ENCODE measurements around the gene SLC10A6.

Gene SLC10A6

DNA sequence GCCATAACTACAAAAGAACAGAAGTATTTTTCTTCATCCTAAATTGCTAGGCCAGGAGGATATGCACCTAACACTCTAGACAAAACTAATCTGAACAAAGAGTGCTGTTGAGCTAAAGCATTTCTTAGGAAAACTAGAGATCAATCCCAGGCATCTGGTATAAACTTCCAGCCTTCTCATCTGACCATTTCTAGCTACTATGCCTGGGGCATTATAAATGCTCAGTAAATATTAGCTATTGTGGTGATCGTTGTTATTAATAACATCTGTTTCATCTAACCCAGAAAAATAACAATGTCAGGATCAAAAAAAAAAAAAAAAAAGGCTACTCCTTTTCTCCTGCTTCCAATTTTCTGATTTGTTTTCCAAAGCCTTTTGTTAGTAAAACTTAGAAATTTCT is 7.7 kb upstream of the SLC10A6 start:
- Histone ChIP-seq H4K20me1 (ENCODE audit: insufficient read depth, low read length, poor library complexity, severe bottlenecking) (no peaks in the 10 kb centered on the region), H3K79me2 (ENCODE audit: insufficient read depth, low read length) (no peaks in the 10 kb centered on the region), H3K36me3 (ENCODE audit: insufficient read depth, low read length) (no peaks in the 10 kb centered on the region), H3K4me1 (ENCODE audit: insufficient read depth, low read length, poor library complexity, severe bottlenecking) (no peaks in the 10 kb centered on the region), H3K9me3 (ENCODE audit: insufficient read depth, low read depth, low read length) (no peaks in the 10 kb centered on the region), H3F3A (ENCODE audit: low read depth) (no peaks in the 10 kb centered on the region), H2AFZ (ENCODE audit: low read length) (no peak overlapping the region), H3K4me2 (ENCODE audit: low read depth, low read length, poor library complexity, severe bottlenecking) (no peak overlapping the region), H3K9me2 (replicated peaks; ENCODE audit: low read depth, low read length) (no peaks in the 10 kb centered on the region), H3K4me3 (ENCODE audit: low read length, poor library complexity, severe bottlenecking) (no peak overlapping the region), H3K9ac (ENCODE audit: low read depth, low read length, poor library complexity, severe bottlenecking) (no peak overlapping the region), H3K27me3 (ENCODE audit: insufficient read depth, low read length, poor library complexity, severe bottlenecking) (no peaks in the 10 kb centered on the region)
- no peak for TF ChIP-seq EZH2phosphoT487 (IDR thresholded peaks at IDR 0.05; ENCODE audit: borderline replicate concordance)
- TF ChIP-seq, protein P1, sequence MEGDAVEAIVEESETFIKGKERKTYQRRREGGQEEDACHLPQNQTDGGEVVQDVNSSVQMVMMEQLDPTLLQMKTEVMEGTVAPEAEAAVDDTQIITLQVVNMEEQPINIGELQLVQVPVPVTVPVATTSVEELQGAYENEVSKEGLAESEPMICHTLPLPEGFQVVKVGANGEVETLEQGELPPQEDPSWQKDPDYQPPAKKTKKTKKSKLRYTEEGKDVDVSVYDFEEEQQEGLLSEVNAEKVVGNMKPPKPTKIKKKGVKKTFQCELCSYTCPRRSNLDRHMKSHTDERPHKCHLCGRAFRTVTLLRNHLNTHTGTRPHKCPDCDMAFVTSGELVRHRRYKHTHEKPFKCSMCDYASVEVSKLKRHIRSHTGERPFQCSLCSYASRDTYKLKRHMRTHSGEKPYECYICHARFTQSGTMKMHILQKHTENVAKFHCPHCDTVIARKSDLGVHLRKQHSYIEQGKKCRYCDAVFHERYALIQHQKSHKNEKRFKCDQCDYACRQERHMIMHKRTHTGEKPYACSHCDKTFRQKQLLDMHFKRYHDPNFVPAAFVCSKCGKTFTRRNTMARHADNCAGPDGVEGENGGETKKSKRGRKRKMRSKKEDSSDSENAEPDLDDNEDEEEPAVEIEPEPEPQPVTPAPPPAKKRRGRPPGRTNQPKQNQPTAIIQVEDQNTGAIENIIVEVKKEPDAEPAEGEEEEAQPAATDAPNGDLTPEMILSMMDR (conservative IDR thresholded peaks at IDR 0.05; ENCODE audit: low read length) = no peak

DNA sequence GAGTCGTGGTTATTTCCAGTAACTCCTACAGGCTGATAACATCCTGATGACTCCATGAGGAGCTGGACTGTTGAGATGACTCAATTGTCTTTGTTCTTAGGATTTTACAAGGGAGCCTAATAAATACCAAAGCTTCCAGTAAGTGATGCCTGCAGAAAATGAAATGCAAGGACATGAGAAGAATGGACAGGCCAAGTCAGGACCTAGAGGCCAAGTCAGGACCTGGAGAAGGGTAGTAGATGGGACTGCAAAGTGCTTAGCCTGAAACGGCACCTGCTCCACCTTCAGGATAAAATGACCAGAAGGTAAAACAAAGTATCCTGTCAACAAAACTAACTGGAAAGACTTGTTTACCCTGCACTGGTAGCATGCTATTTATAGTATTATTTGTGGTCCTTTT is 6.4 kb upstream of the SLC10A6 start:
- Histone ChIP-seq H3K36me3 (ENCODE audit: insufficient read depth, low read length) (no peaks in the 10 kb centered on the region), H3K4me1 (ENCODE audit: insufficient read depth, low read length, poor library complexity, severe bottlenecking) (no peaks in the 10 kb centered on the region), H3K79me2 (ENCODE audit: insufficient read depth, low read length) (no peaks in the 10 kb centered on the region), H3K9ac (ENCODE audit: low read depth, low read length, poor library complexity, severe bottlenecking) (no peak overlapping the region), H2AFZ (ENCODE audit: low read length) (no peak overlapping the region), H3K27me3 (ENCODE audit: insufficient read depth, low read length, poor library complexity, severe bottlenecking) (no peaks in the 10 kb centered on the region), H3K9me2 (replicated peaks; ENCODE audit: low read depth, low read length) (no peaks in the 10 kb centered on the region), H4K20me1 (ENCODE audit: insufficient read depth, low read length, poor library complexity, severe bottlenecking) (no peaks in the 10 kb centered on the region), H3F3A (ENCODE audit: low read depth) (no peaks in the 10 kb centered on the region), H3K9me3 (ENCODE audit: insufficient read depth, low read depth, low read length) (no peaks in the 10 kb centered on the region), H3K4me2 (ENCODE audit: low read depth, low read length, poor library complexity, severe bottlenecking) (no peak overlapping the region), H3K4me3 (ENCODE audit: low read length, poor library complexity, severe bottlenecking) (no peak overlapping the region)
- TF ChIP-seq, protein P1 (conservative IDR thresholded peaks at IDR 0.05; ENCODE audit: low read length) = no peak
- no peak for TF ChIP-seq EZH2phosphoT487 (IDR thresholded peaks at IDR 0.05; ENCODE audit: borderline replicate concordance)

DNA sequence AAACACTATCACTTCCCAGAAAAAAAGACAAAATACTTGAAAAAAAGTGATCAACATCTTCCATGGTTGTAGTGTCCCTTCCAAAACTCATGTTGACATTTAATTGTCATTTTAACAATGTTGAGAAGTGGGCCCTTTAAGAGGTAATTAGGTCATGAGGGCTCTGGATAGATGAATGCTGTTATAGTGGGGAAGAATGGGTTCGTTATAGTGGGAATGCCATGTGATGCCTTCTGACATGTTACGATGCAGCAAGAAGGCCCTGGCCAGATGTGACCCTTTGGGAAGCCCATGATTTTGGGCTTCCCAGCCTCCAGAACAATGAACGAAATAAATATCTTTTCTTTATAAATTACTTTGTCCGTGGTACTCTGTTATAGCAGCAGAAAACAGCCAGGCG is 4.0 kb upstream of the SLC10A6 start:
- TF ChIP-seq, protein P1 (conservative IDR thresholded peaks at IDR 0.05; ENCODE audit: low read length) = no peak
- TF ChIP-seq EZH2phosphoT487 (IDR thresholded peaks at IDR 0.05; ENCODE audit: borderline replicate concordance) = no peak
- Histone ChIP-seq H3K9me3 (ENCODE audit: insufficient read depth, low read depth, low read length) (no peaks in the 10 kb centered on the region), H3K9me2 (replicated peaks; ENCODE audit: low read depth, low read length) (no peaks in the 10 kb centered on the region)

More for the DNA sequence above, 4.0 kb upstream of the SLC10A6 start:
- Histone ChIP-seq H3K27me3 (ENCODE audit: insufficient read depth, low read length, poor library complexity, severe bottlenecking) (no peaks in the 10 kb centered on the region), H3K4me2 (ENCODE audit: low read depth, low read length, poor library complexity, severe bottlenecking) (no peak overlapping the region), H3K9ac (ENCODE audit: low read depth, low read length, poor library complexity, severe bottlenecking) (no peak overlapping the region), H3K79me2 (ENCODE audit: insufficient read depth, low read length) (no peaks in the 10 kb centered on the region), H3K4me3 (ENCODE audit: low read length, poor library complexity, severe bottlenecking) (no peak overlapping the region), H3K36me3 (ENCODE audit: insufficient read depth, low read length) (no peaks in the 10 kb centered on the region), H2AFZ (ENCODE audit: low read length) (no peak overlapping the region), H3F3A (ENCODE audit: low read depth) (no peaks in the 10 kb centered on the region), H3K4me1 (ENCODE audit: insufficient read depth, low read length, poor library complexity, severe bottlenecking) (no peaks in the 10 kb centered on the region), H4K20me1 (ENCODE audit: insufficient read depth, low read length, poor library complexity, severe bottlenecking) (no peaks in the 10 kb centered on the region)
